Activated CD4-positive, alpha-beta T cell treated with anti-CD3 and anti-CD28 coated beads for 4 hours (primary cell): ENCODE measurements around the gene MORC1.
A peak's percentile ranks its signal among the peaks of the same experiment; 100 is the strongest.

ENCODE experiments used
- DNase-seq, 2 donors: peaks; one replicate each; pipeline ENCODE4 v3.0.0-alpha.2; 2020

Gene MORC1

GRCh38 chr3:108936924-108937689 is 180.8 kb downstream of the MORC1 start:
- no peak for DNase-seq

- DNase-seq, result no peak
These were observed 186.9 kb downstream of the MORC1 start for GRCh38 chr3:108931035-108931434.

DNA sequence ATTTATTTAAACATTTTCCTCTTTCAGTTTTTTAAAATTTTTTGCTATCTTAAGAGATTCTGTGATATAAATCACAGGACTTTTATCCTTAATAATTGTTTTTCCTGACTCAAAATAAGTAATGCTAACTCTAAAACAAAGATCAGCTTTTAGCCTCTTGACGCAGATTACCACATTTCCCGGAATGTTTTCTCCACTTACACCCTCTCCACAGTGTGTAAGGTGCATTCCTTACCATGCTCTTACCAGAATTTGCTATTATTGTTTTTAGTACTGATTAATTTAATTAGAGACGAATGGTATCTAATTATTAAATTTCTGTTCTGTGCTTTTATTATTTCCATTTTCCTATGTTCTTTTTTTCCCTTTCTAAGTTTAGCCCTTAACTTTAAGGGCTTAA is 199.1 kb downstream of the MORC1 start:
- no peak for DNase-seq

DNA sequence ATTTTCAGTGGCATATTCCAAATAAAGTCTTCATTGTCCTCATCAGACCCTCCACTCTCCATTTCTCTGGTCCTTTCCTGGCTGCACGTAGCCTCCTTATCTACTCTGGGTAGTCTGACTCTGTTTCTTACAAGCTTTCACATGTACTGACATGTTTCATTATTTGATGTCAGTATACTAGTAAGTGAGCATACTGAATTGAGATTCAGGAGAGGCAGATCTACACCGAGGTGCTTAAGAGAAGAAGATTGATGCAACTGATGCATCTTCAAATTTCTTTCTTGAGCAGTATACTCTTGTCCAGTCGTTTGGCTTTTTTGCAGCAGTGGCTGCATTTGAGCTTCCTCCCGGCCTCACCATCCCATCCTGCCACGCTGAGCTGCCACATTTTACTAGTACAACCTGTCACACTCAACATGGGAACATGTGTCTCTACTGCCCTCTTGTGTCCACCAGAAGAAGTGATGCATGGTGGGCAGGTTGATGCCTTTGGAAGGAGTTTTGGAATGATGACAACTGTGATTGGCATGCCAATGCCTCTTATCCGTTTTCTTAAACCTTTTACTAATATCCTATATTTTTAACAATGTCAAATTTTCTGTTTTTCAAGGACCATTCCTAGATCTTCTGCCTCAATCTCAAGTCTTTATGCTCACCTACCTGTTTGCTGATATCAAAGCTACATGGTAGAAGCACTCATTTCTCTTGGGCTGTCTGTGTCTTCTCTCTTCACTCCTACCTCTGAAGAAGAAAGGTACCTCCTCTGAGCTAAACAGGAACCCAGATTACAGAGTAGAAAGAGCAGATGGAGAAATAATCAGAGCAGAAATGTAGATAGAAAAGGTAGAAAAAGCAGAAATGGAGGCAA is 202.9 kb downstream of the MORC1 start:
- DNase-seq, result peak; percentile 62 to 66

DNA sequence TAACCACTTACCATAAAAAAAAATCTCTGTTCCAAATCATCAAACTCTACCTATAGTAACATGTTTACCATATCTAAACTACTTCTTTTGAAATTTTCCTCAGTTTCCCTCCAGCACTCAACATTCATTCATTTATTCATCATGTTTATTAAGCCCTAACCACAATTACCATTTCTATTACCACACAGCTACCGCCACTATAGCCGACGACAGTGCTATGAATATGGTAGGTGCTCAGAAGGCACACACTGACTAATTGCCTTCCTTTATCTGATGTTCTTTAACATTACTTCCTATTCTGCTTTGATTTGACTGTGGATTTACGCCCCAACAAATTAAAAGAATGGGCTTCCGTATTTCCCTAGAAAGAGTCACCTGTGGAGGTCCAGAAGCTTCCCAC is 208.1 kb downstream of the MORC1 start:
- no peak for DNase-seq
